IMR-90 (cell line): ENCODE results near the gene MRPS34. TPM values are rescaled to one million over a fixed set of nuclear protein-coding genes. Genes with fewer than 3 reads are reported as not detected.

Source experiments
- ATAC-seq: fragments of 200-7000 bp; cut with Tn5 transposase; 2 replicates; pipeline ENCODE4 v1.9.1; 2020; ENCODE audit warnings: low read depth, mild to moderate bottlenecking, moderate library complexity
- BruUV-seq: library from RNA; stranded (reverse); fragments of 400-500 nt; replicated peaks from 2 replicates; lab custom pipeline; 2021; lab: Mats Ljungman, UMichigan
- CTCF ChIA-PET: fragments of 300-600 bp; formaldehyde crosslinking; extraction: SDS; loops from one replicate; lab custom pipeline; 2021; ENCODE audit warnings: antibody characterized with exemption; lab: Yijun Ruan, JAX
- POLR2A ChIA-PET: fragments of 300-600 bp; sonication (Branson Sonifier 250); formaldehyde crosslinking; loops from one replicate; lab custom pipeline; 2022; ENCODE audit warnings: antibody characterized with exemption; ENCODE audit not compliant: unreplicated experiment; lab: Charles Lee
- DNase-seq: peaks from one replicate; pipeline ENCODE4 v3.0.0; 2013
- H2AFZ ChIP-seq: replicated peaks from 2 replicates; pipeline ENCODE3; 2013; ENCODE audit warnings: low read length, mild to moderate bottlenecking; ENCODE audit not compliant: poor library complexity
- H2AK5ac ChIP-seq: 2 replicates; pipeline ENCODE4 v1.6.1; 2013; ENCODE audit warnings: low read depth, low read length, inconsistent platforms
- H2AK9ac ChIP-seq: replicated peaks from 2 replicates; pipeline ENCODE3; 2013; ENCODE audit warnings: mild to moderate bottlenecking, low read depth, low read length, moderate library complexity; ENCODE audit not compliant: poor library complexity
- H2BK120ac ChIP-seq: 2 replicates; pipeline ENCODE4 v1.6.1; 2013; ENCODE audit warnings: low read depth, low read length, inconsistent platforms
- H2BK15ac ChIP-seq: 3 replicates; pipeline ENCODE4 v1.6.1; 2013; ENCODE audit warnings: low read depth, low read length, inconsistent platforms
- H2BK20ac ChIP-seq: 2 replicates; pipeline ENCODE4 v1.6.1; 2013; ENCODE audit warnings: low read depth, mild to moderate bottlenecking, inconsistent platforms, low read length, moderate library complexity
- H2BK5ac ChIP-seq: 2 replicates; pipeline ENCODE4 v1.6.1; 2013; ENCODE audit warnings: mild to moderate bottlenecking, low read depth, low read length, inconsistent platforms; ENCODE audit not compliant: poor library complexity, severe bottlenecking
- H3K14ac ChIP-seq: replicated peaks from 2 replicates; pipeline ENCODE4 v1.6.1; 2013; ENCODE audit warnings: low read depth, low read length, inconsistent platforms
- H3K18ac ChIP-seq: 2 replicates; pipeline ENCODE4 v1.6.1; 2013; ENCODE audit warnings: low read depth, low read length, control low read depth
- H3K23ac ChIP-seq: 2 replicates; pipeline ENCODE4 v1.6.1; 2013; ENCODE audit warnings: low read depth, low read length, inconsistent platforms
- H3K27ac ChIP-seq: 2 replicates; pipeline ENCODE4 v1.5.1; 2013; ENCODE audit warnings: mild to moderate bottlenecking, control low read depth, low read length; ENCODE audit not compliant: insufficient read depth
- H3K27me3 ChIP-seq: 2 replicates; pipeline ENCODE4 v1.6.1; 2013; ENCODE audit warnings: low read length; ENCODE audit not compliant: control insufficient read depth, insufficient read depth
- H3K36me3 ChIP-seq: 2 replicates; pipeline ENCODE4 v1.6.1; 2013; ENCODE audit warnings: low read length, mixed read lengths; ENCODE audit not compliant: control insufficient read depth, insufficient read depth
- H3K4ac ChIP-seq: 2 replicates; pipeline ENCODE4 v1.6.1; 2013; ENCODE audit warnings: low read depth, low read length, inconsistent platforms
- H3K4me1 ChIP-seq: 2 replicates; pipeline ENCODE4 v1.6.1; 2013; ENCODE audit warnings: low read length, mixed read lengths; ENCODE audit not compliant: control insufficient read depth, insufficient read depth
- H3K4me2 ChIP-seq: 2 replicates; pipeline ENCODE4 v1.6.1; 2013; ENCODE audit warnings: low read depth, mild to moderate bottlenecking, control low read depth, low read length, moderate library complexity
- H3K4me3 ChIP-seq: 2 replicates; pipeline ENCODE4 v1.5.1; 2013; ENCODE audit warnings: low read depth, mild to moderate bottlenecking, control low read depth, low read length, moderate library complexity; ENCODE audit not compliant: insufficient read depth
- H3K56ac ChIP-seq: 2 replicates; pipeline ENCODE4 v1.6.1; 2013; ENCODE audit warnings: low read length, inconsistent platforms; ENCODE audit not compliant: insufficient read depth; ENCODE audit errors: extremely low read depth
- H3K79me1 ChIP-seq, 2 experiments: 2 replicates each; pipeline ENCODE4 v1.6.1; 2013; ENCODE audit warnings: low read length in 2 of 2, inconsistent platforms in 1 of 2, low read depth in 1 of 2
- H3K9ac ChIP-seq: 2 replicates; pipeline ENCODE4 v1.6.1; 2013; ENCODE audit warnings: low read depth, low read length, control low read depth
- H3K9me1 ChIP-seq: 2 replicates; pipeline ENCODE4 v1.6.1; 2013; ENCODE audit warnings: low read length, inconsistent platforms; ENCODE audit not compliant: insufficient read depth
- H3K9me3 ChIP-seq: 2 replicates; pipeline ENCODE4 v1.6.1; 2013; ENCODE audit warnings: low read length; ENCODE audit not compliant: control insufficient read depth, insufficient read depth
- H4K20me1 ChIP-seq: 2 replicates; pipeline ENCODE4 v1.6.1; 2013; ENCODE audit warnings: low read length, inconsistent platforms; ENCODE audit not compliant: insufficient read depth
- H4K5ac ChIP-seq: 2 replicates; pipeline ENCODE4 v1.6.1; 2013; ENCODE audit warnings: mild to moderate bottlenecking, low read depth, low read length, control low read depth
- H4K8ac ChIP-seq, 2 experiments: 2 replicates each; pipeline ENCODE4 v1.6.1; 2013; ENCODE audit warnings: low read depth in 2 of 2, low read length in 2 of 2, control low read depth in 1 of 2, inconsistent platforms in 1 of 2
- H4K91ac ChIP-seq: 2 replicates; pipeline ENCODE4 v1.6.1; 2013; ENCODE audit warnings: low read depth, low read length, inconsistent platforms; ENCODE audit not compliant: insufficient read depth
- BHLHE40 ChIP-seq: fragments of 150-350 bp; IDR thresholded peaks from 2 replicates; pipeline ENCODE4 v1.6.1; 2016; ENCODE audit warnings: mild to moderate bottlenecking, low read depth, low read length
- CEBPB ChIP-seq: IDR thresholded peaks from 2 replicates; pipeline ENCODE4 v1.6.1; 2012; ENCODE audit warnings: low read depth, low read length, improper control_type of control experiment
- CHD1 ChIP-seq: IDR thresholded peaks from 2 replicates; pipeline ENCODE4 v1.6.1; 2012; ENCODE audit warnings: low read depth, low read length, improper control_type of control experiment
- CTCF ChIP-seq: conservative IDR thresholded peaks from 2 replicates; pipeline ENCODE4 v1.5.1; 2012; ENCODE audit warnings: mild to moderate bottlenecking, low read depth, low read length, improper control_type of control experiment
- ELK1 ChIP-seq: fragments of 150-350 bp; IDR thresholded peaks from 2 replicates; pipeline ENCODE4 v1.6.1; 2016; ENCODE audit warnings: low read depth, mild to moderate bottlenecking, low read length, moderate library complexity, borderline replicate concordance
- FOS ChIP-seq: fragments of 150-350 bp; IDR thresholded peaks from 2 replicates; pipeline ENCODE4 v1.6.1; 2016; ENCODE audit warnings: low read depth, low read length
- MAFK ChIP-seq: IDR thresholded peaks from 2 replicates; pipeline ENCODE4 v1.6.1; 2012; ENCODE audit warnings: low read depth, low read length, improper control_type of control experiment
- MAZ ChIP-seq: IDR thresholded peaks from 2 replicates; pipeline ENCODE4 v1.6.1; 2012; ENCODE audit warnings: low read depth, mild to moderate bottlenecking, low read length, improper control_type of control experiment, moderate library complexity, borderline replicate concordance
- MXI1 ChIP-seq: IDR thresholded peaks from 2 replicates; pipeline ENCODE4 v1.6.1; 2012; ENCODE audit warnings: low read depth, mild to moderate bottlenecking, low read length, moderate library complexity, borderline replicate concordance
- NFE2L2 ChIP-seq: fragments of 150-350 bp; IDR thresholded peaks from 2 replicates; pipeline ENCODE4 v1.6.1; 2016; ENCODE audit warnings: low read depth, mild to moderate bottlenecking, low read length
- RCOR1 ChIP-seq: IDR thresholded peaks from 2 replicates; pipeline ENCODE4 v1.6.1; 2012; ENCODE audit warnings: mild to moderate bottlenecking, low read length, improper control_type of control experiment; ENCODE audit not compliant: insufficient replicate concordance
- WGBS, 2 experiments: methylation state at CpG; one replicate each; pipeline versions ENCODE4 v1.1.5 to v1.1.7; 2013; ENCODE audit warnings: missing lambda C conversion rate in 2 of 2; ENCODE audit not compliant: insufficient read length in 1 of 2; ENCODE audit errors: extremely low coverage in 2 of 2; 5-methylcytosine and 5-hydroxymethylcytosine counted together
- dilution Hi-C: fragments of 300-500 bp; cut with HindIII; formaldehyde crosslinking; loops from one replicate; pipeline ENCODE4 v1.14.3; 2018; ENCODE audit warnings: low sequenced_read_pairs; ENCODE audit not compliant: unreplicated experiment
- in situ Hi-C: fragments of 300-500 bp; cut with MboI; formaldehyde crosslinking; loops from 3 replicates; pipeline ENCODE4 v1.14.3; 2019; ENCODE audit warnings: low sequenced_read_pairs, inconsistent platforms, mixed read lengths
- intact Hi-C: fragments of 100-400 bp; cut with micrococcal nuclease; formaldehyde crosslinking; loops from 2 replicates; pipeline ENCODE4 v1.10.0; 2022
- polyA plus RNA-seq, 3 experiments: library from polyadenylated mRNA; depleted of rRNA; stranded (reverse); fragments of >200 nt; gene quantifications; 2 replicates each; pipeline ENCODE4 v1.2.3, GENCODE V29; 2012; ENCODE audit warnings: low replicate concordance in 1 of 3
- total RNA-seq: library from RNA; depleted of rRNA; stranded (reverse); fragments of >200 nt; gene quantifications from 2 replicates; pipeline ENCODE4 v1.2.3, GENCODE V29; 2012

MRPS34 gene
- total and polyA plus RNA-seq, 2 of the 4 experiments (the other 2 are of a cell fraction), result 68.5 to 80.4 TPM

- H3K79me1 ChIP-seq, result peaks cover 12 to 44% of the 10 kb centered on the region in 2 experiments
- no peak overlapping the region for H2BK5ac ChIP-seq
- TF ChIP-seq CEBPB (no peak), MXI1 (no peak), FOS (no peak), MAZ (no peak), ELK1 (no peak), CHD1 (no peak), CTCF (no peak), RCOR1 (no peak), MAFK (no peak), BHLHE40 (no peak), NFE2L2 (no peak)
- ChIA-PET CTCF (no interaction called here), POLR2A (no interaction called here)
- BruUV-seq, result no TSS peak
- H3K27ac ChIP-seq, result no peak overlapping the region
- no peak overlapping the region for H3K9ac ChIP-seq
- no peak overlapping the region for H2AK5ac ChIP-seq
- H3K4me3 ChIP-seq, result no peak overlapping the region
- dilution Hi-C loops, result no loop called here
- no peak overlapping the region for H2BK15ac ChIP-seq
- H3K9me1 ChIP-seq, result peaks cover 4% of the 10 kb centered on the region; the same call in 1 of the 2 replicates
- H3K23ac ChIP-seq, result no peak overlapping the region
- 93% methylated on average over 19 of the region's 51 CpGs; no CpG with 5 or more reads in 1 of the 2 experiments for WGBS, 2 experiments
- no peaks in the 10 kb centered on the region; the same call in 1 of the 2 replicates for H3K4me1 ChIP-seq
- H3K4ac ChIP-seq, result no peak overlapping the region
- H2BK20ac ChIP-seq, result no peak overlapping the region
- no peak overlapping the region for H4K5ac ChIP-seq
- peaks cover 38% of the 10 kb centered on the region for H4K20me1 ChIP-seq
- H3K36me3 ChIP-seq, result peaks cover 30% of the 10 kb centered on the region
- H2AFZ ChIP-seq, result no peak overlapping the region
- no peaks in the 10 kb centered on the region for H3K9me3 ChIP-seq
- no peak overlapping the region for H3K56ac ChIP-seq
- no peak overlapping the region for H4K8ac ChIP-seq
- intact Hi-C loops, result no loop called here
- peak overlapping the region; percentile 52 for H2AK9ac ChIP-seq
- in situ Hi-C loops, result no loop called here
- no peak overlapping the region for H4K91ac ChIP-seq
- H2BK120ac ChIP-seq, result no peak overlapping the region
- ATAC-seq (no peak), DNase-seq (no peak)
- H3K14ac ChIP-seq, result no peak overlapping the region
- H3K27me3 ChIP-seq, result no peaks in the 10 kb centered on the region
- H3K4me2 ChIP-seq, result no peak overlapping the region
- H3K18ac ChIP-seq, result no peak overlapping the region
Observed at GRCh38 chr16:1786242-1787055, 13.5 kb upstream of the MRPS34 start.
